ENCODE measurements around the gene FAR2.

The FAR2 gene

GRCh38 chr12:29204521-29204920 lies 55.4 kb downstream of the FAR2 start:
- no peak for DNase-seq (ENCODE audit: low read depth, low spot score)

GRCh38 chr12:29207120-29207519 lies 58.0 kb downstream of the FAR2 start:
- no peak for DNase-seq (ENCODE audit: low read depth, low spot score)

GRCh38 chr12:29208060-29208459 lies 59.0 kb downstream of the FAR2 start:
- DNase-seq (ENCODE audit: low read depth, low spot score) = no peak

GRCh38 chr12:29208936-29209701 lies 60.0 kb downstream of the FAR2 start:
- no peak for DNase-seq (ENCODE audit: low read depth, low spot score)

- DNase-seq (ENCODE audit: low read depth, low spot score) = no peak
These were observed 62.6 kb downstream of the FAR2 start for GRCh38 chr12:29211696-29212095.

- DNase-seq (ENCODE audit: low read depth, low spot score) = no peak
These were observed 63.8 kb downstream of the FAR2 start for GRCh38 chr12:29212682-29213403.

GRCh38 chr12:29216266-29216665 lies 67.2 kb downstream of the FAR2 start:
- no peak for DNase-seq (ENCODE audit: low read depth, low spot score)

- DNase-seq (ENCODE audit: low read depth, low spot score) = no peak
These were observed 67.9 kb downstream of the FAR2 start for GRCh38 chr12:29216797-29217575.

GRCh38 chr12:29220632-29221336 lies 71.7 kb downstream of the FAR2 start:
- no peak for DNase-seq (ENCODE audit: low read depth, low spot score)

GRCh38 chr12:29222200-29222599 lies 73.1 kb downstream of the FAR2 start:
- no peak for DNase-seq (ENCODE audit: low read depth, low spot score)

- no peak for DNase-seq (ENCODE audit: low read depth, low spot score)
These were observed 74.3 kb downstream of the FAR2 start for GRCh38 chr12:29223426-29223825.

- DNase-seq (ENCODE audit: low read depth, low spot score) = no peak
These were observed 75.0 kb downstream of the FAR2 start for GRCh38 chr12:29223956-29224543.

- DNase-seq (ENCODE audit: low read depth, low spot score) = no peak
These were observed 75.5 kb downstream of the FAR2 start for GRCh38 chr12:29224572-29224971.

GRCh38 chr12:29225834-29226233 lies 76.8 kb downstream of the FAR2 start:
- no peak for DNase-seq (ENCODE audit: low read depth, low spot score)

- no peak for DNase-seq (ENCODE audit: low read depth, low spot score)
These were observed 77.5 kb downstream of the FAR2 start for GRCh38 chr12:29226616-29227015.

GRCh38 chr12:29228474-29229157 lies 79.5 kb downstream of the FAR2 start:
- no peak for DNase-seq (ENCODE audit: low read depth, low spot score)

- DNase-seq (ENCODE audit: low read depth, low spot score) = no peak
These were observed 80.1 kb downstream of the FAR2 start for GRCh38 chr12:29229158-29229505.

GRCh38 chr12:29229937-29230336 lies 80.9 kb downstream of the FAR2 start:
- no peak for DNase-seq (ENCODE audit: low read depth, low spot score)

- no peak for DNase-seq (ENCODE audit: low read depth, low spot score)
These were observed 81.9 kb downstream of the FAR2 start for GRCh38 chr12:29230800-29231560.

- no peak for DNase-seq (ENCODE audit: low read depth, low spot score)
These were observed 83.0 kb downstream of the FAR2 start for GRCh38 chr12:29232086-29232485.
